BE2C (cell line): ENCODE results near the gene TMED5.
"Not testable (repeated sequence)": the region's sequence is repeated elsewhere in the genome, so short reads cannot be mapped to it uniquely, and the experiment has no call there.

Experiments
- DNase-seq: peaks from one replicate; pipeline ENCODE4 v3.0.0-alpha.2; 2020
- H3K27me3 ChIP-seq: fragments of 250-450 bp; sonication (Bioruptor Pico); 2 replicates; pipeline ENCODE4 v1.5.1; 2020; ENCODE audit warnings: mild to moderate bottlenecking
- H3K36me3 ChIP-seq: fragments of 250-450 bp; sonication (Bioruptor Pico); 2 replicates; pipeline ENCODE4 v1.5.1; 2020; ENCODE audit warnings: mild to moderate bottlenecking
- H3K4me1 ChIP-seq: fragments of 250-450 bp; sonication (Bioruptor Pico); 2 replicates; pipeline ENCODE4 v1.5.1; 2020
- H3K4me3 ChIP-seq: 2 replicates; pipeline ENCODE4 v1.5.1; 2011; ENCODE audit warnings: low read depth, low read length
- H3K9me3 ChIP-seq: fragments of 250-450 bp; sonication (Bioruptor Pico); 2 replicates; pipeline ENCODE4 v1.5.1; 2020
- CTCF ChIP-seq: IDR thresholded peaks from 2 replicates; pipeline ENCODE4 v1.5.1; 2012; ENCODE audit warnings: mild to moderate bottlenecking, low read depth, low read length

TMED5 gene

GRCh38 chr1:93164816-93165215, 15.4 kb downstream of the TMED5 start:
- DNase-seq = no peak
- Histone ChIP-seq H3K4me1 (no peaks in the 10 kb centered on the region), H3K9me3 (no peaks in the 10 kb centered on the region), H3K36me3 (no peaks in the 10 kb centered on the region), H3K27me3 (no peaks in the 10 kb centered on the region), H3K4me3 (no peak overlapping the region)
- TF ChIP-seq CTCF = no peak

GRCh38 chr1:93163314-93163713, 16.9 kb downstream of the TMED5 start:
- not testable (repeated sequence) for H3K36me3 ChIP-seq, DNase-seq

GRCh38 chr1:93159337-93159736, 20.9 kb downstream of the TMED5 start:
- H3K36me3 ChIP-seq = no peaks in the 10 kb centered on the region
- no peaks in the 10 kb centered on the region for H3K4me1 ChIP-seq
- no peak overlapping the region for H3K4me3 ChIP-seq
- H3K27me3 ChIP-seq = no peaks in the 10 kb centered on the region
- DNase-seq = no peak
- H3K9me3 ChIP-seq = no peaks in the 10 kb centered on the region
- TF ChIP-seq CTCF = no peak

More at GRCh38 chr1:93163314-93163713, 16.9 kb downstream of the TMED5 start:
- not testable (repeated sequence) for H3K4me1 ChIP-seq, H3K4me3 ChIP-seq, H3K27me3 ChIP-seq, H3K9me3 ChIP-seq

GRCh38 chr1:93155335-93155734, 24.9 kb downstream of the TMED5 start:
- Histone ChIP-seq H3K4me1 (no peaks in the 10 kb centered on the region), H3K36me3 (no peaks in the 10 kb centered on the region), H3K9me3 (no peaks in the 10 kb centered on the region), H3K27me3 (no peaks in the 10 kb centered on the region), H3K4me3 (no peak overlapping the region)
- no peak for DNase-seq
- no peak for TF ChIP-seq CTCF

GRCh38 chr1:93154898-93155297, 25.3 kb downstream of the TMED5 start:
- no peak for DNase-seq
- H3K9me3 ChIP-seq = no peaks in the 10 kb centered on the region
- no peaks in the 10 kb centered on the region for H3K4me1 ChIP-seq
- no peak overlapping the region for H3K4me3 ChIP-seq
- H3K27me3 ChIP-seq = no peaks in the 10 kb centered on the region
- no peaks in the 10 kb centered on the region for H3K36me3 ChIP-seq
- no peak for TF ChIP-seq CTCF

GRCh38 chr1:93152835-93153234, 27.4 kb downstream of the TMED5 start:
- no peak for DNase-seq
- Histone ChIP-seq H3K36me3 (no peaks in the 10 kb centered on the region), H3K4me1 (no peaks in the 10 kb centered on the region), H3K4me3 (no peak overlapping the region), H3K9me3 (no peaks in the 10 kb centered on the region), H3K27me3 (no peaks in the 10 kb centered on the region)
- TF ChIP-seq CTCF = no peak

- no peaks in the 10 kb centered on the region for H3K27me3 ChIP-seq
- H3K4me3 ChIP-seq = no peak overlapping the region
- no peak for DNase-seq
- no peak for TF ChIP-seq CTCF
- no peaks in the 10 kb centered on the region for H3K36me3 ChIP-seq
- no peaks in the 10 kb centered on the region for H3K4me1 ChIP-seq
- no peaks in the 10 kb centered on the region for H3K9me3 ChIP-seq
Measured at GRCh38 chr1:93151474-93151873, 28.7 kb downstream of the TMED5 start.
